Hepatocyte (in vitro differentiated cells): ENCODE data around the gene TEPSIN. TPM values are rescaled to one million over a fixed set of nuclear protein-coding genes. Genes with fewer than 3 reads are reported as not detected.

ENCODE experiments used
- DNase-seq: peaks from one replicate; pipeline ENCODE4 v3.0.0-alpha.2; 2016; ENCODE audit warnings: low spot score
- H2AFZ ChIP-seq: fragments of 200-600 bp; sonication (generic); 2 replicates; pipeline ENCODE4 v1.6.0; 2016; ENCODE audit warnings: antibody characterized with exemption, mild to moderate bottlenecking
- H3K27ac ChIP-seq: fragments of 200-600 bp; sonication (generic); 2 replicates; pipeline ENCODE4 v1.5.1; 2016; ENCODE audit warnings: mild to moderate bottlenecking
- H3K27me3 ChIP-seq: fragments of 200-600 bp; sonication (generic); 2 replicates; pipeline ENCODE4 v1.6.1; 2016
- H3K36me3 ChIP-seq: fragments of 200-600 bp; sonication (generic); replicated peaks from 2 replicates; pipeline ENCODE4 v1.5.1; 2016; ENCODE audit warnings: low read depth; ENCODE audit not compliant: insufficient read depth
- H3K4me1 ChIP-seq: fragments of 200-600 bp; sonication (generic); 2 replicates; pipeline ENCODE4 v1.5.1; 2016; ENCODE audit warnings: mild to moderate bottlenecking, moderate library complexity; ENCODE audit not compliant: insufficient read depth
- H3K4me2 ChIP-seq: fragments of 200-600 bp; sonication (generic); 2 replicates; pipeline ENCODE4 v1.6.0; 2016
- H3K4me3 ChIP-seq: fragments of 200-600 bp; sonication (generic); 2 replicates; pipeline ENCODE4 v1.5.1; 2016; ENCODE audit warnings: mild to moderate bottlenecking
- H3K79me2 ChIP-seq: fragments of 200-600 bp; sonication (generic); 2 replicates; pipeline ENCODE4 v1.6.0; 2017; ENCODE audit warnings: mild to moderate bottlenecking
- H3K9me2 ChIP-seq: fragments of 200-600 bp; sonication (generic); replicated peaks from 2 replicates; pipeline ENCODE4 v1.6.0; 2017; ENCODE audit warnings: mild to moderate bottlenecking; ENCODE audit not compliant: insufficient read depth
- H3K9me3 ChIP-seq: fragments of 200-600 bp; sonication (generic); 2 replicates; pipeline ENCODE4 v1.5.1; 2016; ENCODE audit warnings: low read depth, mild to moderate bottlenecking
- H4K20me1 ChIP-seq: fragments of 200-600 bp; sonication (generic); 2 replicates; pipeline ENCODE4 v1.6.0; 2016; ENCODE audit warnings: mild to moderate bottlenecking; ENCODE audit not compliant: insufficient read depth, poor library complexity, severe bottlenecking
- CTCF ChIP-seq: fragments of 200-600 bp; sonication (generic); IDR thresholded peaks from 2 replicates; pipeline ENCODE4 v1.5.1; 2016; ENCODE audit warnings: antibody characterized with exemption, mild to moderate bottlenecking; ENCODE audit not compliant: poor library complexity
- EZH2 ChIP-seq: fragments of 200-600 bp; sonication (generic); IDR thresholded peaks from 2 replicates; pipeline ENCODE4 v1.6.1; 2016; ENCODE audit warnings: antibody characterized with exemption, mild to moderate bottlenecking, borderline replicate concordance
- EZH2phosphoT487 ChIP-seq: fragments of 200-600 bp; sonication (generic); IDR thresholded peaks from one replicate; pipeline ENCODE4 v1.6.1; 2018; ENCODE audit warnings: antibody characterized with exemption, mild to moderate bottlenecking, low read depth, moderate library complexity; ENCODE audit not compliant: unreplicated experiment, severe bottlenecking
- WGBS: methylation state at CpG from one replicate; pipeline ENCODE4 v1.1.6; 2016; ENCODE audit warnings: low lambda C conversion rate; ENCODE audit errors: missing lambda C conversion rate; 5-methylcytosine and 5-hydroxymethylcytosine counted together
- polyA plus RNA-seq: library from polyadenylated mRNA; unstranded; fragments of >200 nt; fragmentation: Nextera tagmentation; extraction: Ambion mirVana; gene quantifications from 2 replicates; pipeline ENCODE4 v1.2.1, GENCODE V29; 2016
- total RNA-seq: library from RNA; depleted of rRNA; stranded (reverse); fragments of >200 nt; gene quantifications from 2 replicates; pipeline ENCODE4 v1.2.3, GENCODE V29; 2014

TEPSIN gene
- 13.7 and 34.1 TPM in 2 replicates for total RNA-seq
- 44.3 and 59.2 TPM in 2 replicates for polyA plus RNA-seq

GRCh38 chr17:81238815-81239713 is at the start of gene TEPSIN, which contains the start of gene NDUFAF8:
Gene TEPSIN, minus strand, starts transcription at chr17:81239055. Its CDS starts 22 bp downstream, at chr17:81239033.
Gene NDUFAF8, plus strand, starts transcription at chr17:81239318. Its CDS starts 46 bp downstream, at chr17:81239364.
- H3K79me2 ChIP-seq: peaks cover 31% of the 10 kb centered on the region
- peak within 1 kb of the TSS; percentile 45 for H2AFZ ChIP-seq
- no peaks in the 10 kb centered on the region for H3K27me3 ChIP-seq
- peak; percentile 98 for DNase-seq
- H3K4me1 ChIP-seq: peaks cover 25% of the 10 kb centered on the region
- peak within 1 kb of the TSS; percentile 66 for H3K4me3 ChIP-seq
- under 1% methylated on average over 69 of the region's 100 CpGs for WGBS
- H3K9me2 ChIP-seq: no peaks in the 10 kb centered on the region
- no peaks in the 10 kb centered on the region for H4K20me1 ChIP-seq
- H3K36me3 ChIP-seq: no peaks in the 10 kb centered on the region
- TF ChIP-seq CTCF (no peak), EZH2 (no peak), EZH2phosphoT487 (no peak)
- H3K4me2 ChIP-seq: peak within 1 kb of the TSS; percentile 94
- peak within 1 kb of the TSS; percentile 44 for H3K27ac ChIP-seq
- H3K9me3 ChIP-seq: no peaks in the 10 kb centered on the region

- Histone ChIP-seq H4K20me1 (peaks cover 13% of the 10 kb centered on the region), H3K9me3 (no peaks in the 10 kb centered on the region), H3K4me3 (no peak overlapping the region), H3K27me3 (no peaks in the 10 kb centered on the region), H3K36me3 (no peaks in the 10 kb centered on the region), H3K27ac (no peak overlapping the region), H2AFZ (no peak overlapping the region), H3K4me1 (no peaks in the 10 kb centered on the region), H3K79me2 (peaks cover 85% of the 10 kb centered on the region), H3K4me2 (no peak overlapping the region), H3K9me2 (no peaks in the 10 kb centered on the region)
- WGBS: 94% methylated on average over 16 of the region's 16 CpGs
- TF ChIP-seq CTCF (no peak), EZH2 (no peak), EZH2phosphoT487 (no peak)
- no peak for DNase-seq
Observed at GRCh38 chr17:81287741-81288430, 49.0 kb upstream of the TEPSIN start.

GRCh38 chr17:81287152-81287551 is 48.3 kb upstream of the TEPSIN start:
- H3K4me2 ChIP-seq: no peak overlapping the region
- H3K36me3 ChIP-seq: no peaks in the 10 kb centered on the region
- H3K9me3 ChIP-seq: no peaks in the 10 kb centered on the region
- H3K27me3 ChIP-seq: no peaks in the 10 kb centered on the region
- no peak for DNase-seq
- H3K4me3 ChIP-seq: no peak overlapping the region
- H2AFZ ChIP-seq: no peak overlapping the region
- peaks cover 13% of the 10 kb centered on the region for H4K20me1 ChIP-seq
- no peaks in the 10 kb centered on the region for H3K9me2 ChIP-seq
- H3K79me2 ChIP-seq: peaks cover 77% of the 10 kb centered on the region
- 96% methylated on average over 21 of the region's 21 CpGs for WGBS
- TF ChIP-seq CTCF (no peak), EZH2 (no peak), EZH2phosphoT487 (no peak)
- no peaks in the 10 kb centered on the region for H3K4me1 ChIP-seq
- H3K27ac ChIP-seq: no peak overlapping the region
